Left kidney (tissue), 2 donors: ENCODE data around the gene NEUROG2. TPM values are rescaled to one million over a fixed set of nuclear protein-coding genes. Genes with fewer than 3 reads are reported as not detected.

Source experiments
- DNase-seq: peaks from one replicate; pipeline ENCODE4 v3.0.0-alpha.2; 2013
- polyA plus RNA-seq: library from polyadenylated mRNA; unstranded; fragments of 120-200 nt; gene quantifications from one replicate; pipeline ENCODE4 v1.2.1, GENCODE V29; 2013; ENCODE audit not compliant: insufficient read length

The NEUROG2 gene
- polyA plus RNA-seq, 1 donor = not detected

DNA sequence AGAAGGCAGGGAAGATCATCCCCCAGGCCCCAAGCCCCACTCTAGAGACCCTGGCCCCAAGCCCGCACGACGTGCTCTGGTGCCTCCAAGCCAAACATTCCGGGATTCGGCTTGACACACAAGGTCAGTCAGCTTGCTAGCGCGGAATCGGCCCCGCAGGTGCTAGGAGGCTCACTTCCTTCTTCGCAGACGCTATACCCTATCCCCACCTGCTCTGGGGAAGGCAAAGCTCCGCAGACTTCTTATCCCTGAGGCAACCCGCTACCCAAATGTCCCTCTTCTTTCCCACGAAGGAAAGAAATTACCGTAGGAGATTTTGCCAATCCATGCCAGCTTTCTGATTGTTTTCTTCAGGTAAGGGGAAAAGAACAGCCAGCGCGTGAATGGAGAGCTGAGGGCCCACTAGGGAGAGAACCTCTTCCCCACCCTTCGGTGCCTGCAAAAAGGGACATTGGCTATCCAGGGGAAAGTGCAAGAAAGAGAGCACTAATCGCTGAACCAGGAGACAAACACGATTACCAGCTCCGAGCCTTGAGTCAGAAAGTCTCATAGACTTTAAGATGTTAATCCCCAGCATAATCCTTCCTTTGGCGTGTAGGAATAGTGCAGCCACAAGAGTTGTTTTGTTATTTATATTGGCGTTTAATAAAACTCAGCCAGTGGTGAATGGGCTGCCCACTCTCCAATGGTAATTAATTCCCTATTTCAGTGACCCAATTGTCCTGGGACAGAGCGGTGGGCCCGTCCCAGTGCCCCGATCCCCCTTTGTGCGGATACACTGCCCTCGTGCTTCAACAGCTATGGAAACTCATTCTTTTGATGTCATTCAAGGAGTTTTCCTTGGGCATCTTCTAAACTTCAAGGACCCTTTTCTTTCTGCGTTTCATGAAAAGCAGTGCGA, 5.4 kb upstream of the NEUROG2 start:
- DNase-seq = peak; percentile 5

DNA sequence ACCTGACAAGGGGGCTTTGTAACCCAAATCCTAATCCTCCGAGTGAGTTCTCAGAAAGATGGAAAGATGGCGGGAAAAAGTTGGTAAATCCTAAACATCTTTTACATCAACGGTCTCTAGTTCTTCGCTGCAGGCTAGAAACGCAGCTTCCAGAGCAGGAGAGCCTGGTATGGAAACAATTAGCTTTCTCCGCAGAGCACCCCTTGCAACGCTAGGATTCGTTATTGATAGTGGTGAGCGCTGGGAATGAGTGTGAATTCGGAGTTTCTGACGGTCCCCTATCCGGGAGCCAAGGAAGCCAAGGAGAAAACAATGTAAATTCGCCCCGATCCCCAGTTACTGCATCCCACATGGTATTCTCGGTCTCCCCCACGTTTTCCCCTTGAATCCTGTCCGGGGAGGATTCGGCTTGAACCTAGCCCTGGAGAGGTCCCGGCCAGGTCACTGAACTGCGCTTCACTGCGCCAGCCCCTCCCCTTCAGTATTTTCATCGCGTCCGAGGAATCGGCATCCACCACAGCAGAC, 4.7 kb upstream of the NEUROG2 start:
- no peak for DNase-seq

DNA sequence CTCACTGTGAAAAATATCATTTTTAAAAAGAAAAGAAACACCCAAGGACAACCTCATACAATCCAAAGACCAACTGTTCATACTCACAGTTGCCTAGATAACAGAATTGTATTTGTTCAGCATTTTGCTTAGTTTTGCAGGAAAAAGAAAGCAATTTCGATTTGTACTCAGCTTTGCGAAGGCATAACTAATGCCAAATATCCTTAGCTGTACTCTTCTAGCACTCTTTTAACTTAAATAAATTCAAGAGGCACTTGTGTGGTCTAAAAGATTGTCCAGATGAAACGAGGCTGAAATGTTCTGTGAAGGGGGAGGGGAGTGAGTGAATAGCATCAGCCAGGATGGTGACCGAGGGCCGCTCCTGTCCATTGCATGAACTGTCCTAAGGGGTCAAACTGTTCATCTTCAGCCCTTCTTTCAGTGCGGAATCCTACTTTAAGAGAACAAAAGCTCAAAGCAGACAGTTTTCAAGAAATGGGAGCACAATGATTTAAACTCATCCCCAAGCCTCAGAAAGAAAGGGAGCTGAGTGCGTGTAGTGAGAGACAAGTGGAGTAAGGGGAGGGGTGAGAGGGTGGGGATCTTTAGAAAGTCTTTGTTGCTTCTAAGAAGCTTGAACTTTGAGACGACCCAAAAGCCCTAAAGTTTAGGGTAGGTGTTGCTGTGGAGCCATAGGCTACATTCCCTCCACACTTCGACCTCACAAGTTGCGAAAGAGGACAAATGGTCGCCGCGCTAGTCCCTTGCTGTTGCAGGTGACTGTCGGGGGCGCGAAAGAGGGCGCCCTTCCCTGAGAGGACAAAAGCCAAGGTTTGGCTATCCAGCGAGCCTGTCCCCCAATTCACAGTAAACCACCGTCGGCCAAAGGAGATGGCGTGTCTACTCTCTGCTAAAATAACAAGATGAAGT, 4.0 kb upstream of the NEUROG2 start:
- DNase-seq = peak; percentile 7

DNA sequence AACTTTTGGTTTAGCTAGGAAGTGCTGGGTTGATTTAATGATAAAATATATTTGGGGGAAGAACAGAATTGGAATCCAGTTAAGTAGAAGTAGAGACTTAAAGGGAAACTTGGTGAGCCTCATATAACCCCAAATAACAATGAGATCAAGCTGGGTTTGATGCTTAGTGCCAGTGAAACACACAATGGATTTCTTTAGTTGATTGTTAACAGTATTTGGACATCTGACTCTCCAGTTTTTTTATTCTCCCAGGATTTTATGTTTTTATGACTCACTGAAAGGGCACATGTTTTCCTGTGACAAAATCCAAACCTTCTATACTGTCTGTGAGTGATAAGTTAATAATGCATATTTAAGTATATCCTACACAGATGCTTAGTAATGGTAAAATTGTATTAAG, 2.7 kb upstream of the NEUROG2 start:
- DNase-seq = no peak

DNA sequence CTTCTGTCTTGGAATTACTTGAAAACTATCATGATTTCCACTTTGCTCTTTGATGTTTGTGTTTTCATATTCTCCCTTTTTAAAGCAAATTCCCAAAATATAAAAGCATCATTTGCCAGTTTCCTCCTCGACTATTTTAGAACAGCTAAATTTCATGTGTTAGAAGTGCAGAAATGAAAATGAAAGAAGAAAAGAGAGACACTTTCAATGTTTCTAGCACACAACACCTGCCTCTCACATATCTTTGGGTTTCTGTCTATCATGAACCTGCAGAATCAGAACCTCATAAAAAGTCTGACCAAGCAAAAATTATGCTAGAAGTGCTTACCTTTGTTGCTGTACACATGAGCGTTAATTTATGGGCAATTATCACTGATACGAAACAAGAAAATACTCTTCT, 1.9 kb upstream of the NEUROG2 start:
- no peak for DNase-seq

DNA sequence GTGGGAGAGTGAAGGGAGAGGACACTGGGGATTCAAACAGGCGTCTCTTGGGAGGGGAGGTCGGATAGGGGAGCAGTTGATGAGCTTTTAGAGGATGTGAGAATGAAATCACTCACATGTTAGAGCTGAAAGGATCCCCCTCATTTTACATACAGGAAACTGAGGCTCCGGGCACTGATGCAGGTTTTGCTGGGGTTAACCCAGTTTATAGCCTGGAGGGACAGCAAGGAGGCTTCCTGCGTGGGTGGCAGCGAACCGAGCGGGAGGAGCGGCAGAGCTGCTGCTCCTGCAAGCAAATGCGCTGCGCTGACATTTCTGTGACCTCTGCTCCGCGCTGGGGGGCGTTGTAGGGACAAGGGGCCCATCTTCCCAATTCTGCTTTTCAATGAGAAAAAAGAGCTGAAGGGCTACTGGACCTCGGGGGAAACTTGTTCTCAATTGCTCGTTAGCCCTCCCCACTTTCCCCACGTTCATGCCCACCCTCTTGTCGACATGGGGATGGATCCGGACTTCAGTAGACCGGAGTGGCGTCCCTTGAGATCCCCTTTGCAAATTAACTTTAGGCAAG, 1.2 kb upstream of the NEUROG2 start:
- DNase-seq = peak; percentile 6

DNA sequence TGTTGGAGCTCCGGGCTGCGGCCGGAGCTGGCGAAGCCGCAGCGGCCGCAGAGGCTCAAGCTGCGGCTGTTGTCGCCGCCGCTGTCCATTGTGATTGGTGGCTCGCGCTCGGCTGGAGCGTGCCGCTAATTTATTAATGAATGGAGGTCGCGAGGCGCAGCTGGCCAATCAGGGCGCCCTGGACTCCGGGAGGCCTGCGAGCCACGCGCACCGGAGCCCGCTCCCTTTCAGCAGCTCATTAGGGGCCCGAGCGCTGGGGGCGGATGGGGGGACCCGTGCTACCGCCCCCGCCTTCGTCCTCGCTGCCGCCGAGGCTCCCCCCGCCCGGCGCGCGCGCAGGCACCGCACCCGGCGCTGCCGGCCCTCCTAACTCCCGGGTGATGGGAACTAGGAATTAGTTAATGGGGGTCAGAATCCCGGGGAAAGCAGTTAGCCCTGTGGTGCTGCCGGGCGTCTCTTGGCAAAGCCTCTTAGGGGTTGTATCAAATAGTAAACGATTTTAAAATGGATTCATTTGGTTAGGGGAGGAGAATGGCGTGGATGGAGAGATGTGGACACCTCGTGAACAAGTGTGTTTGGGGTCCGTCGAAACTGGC, 589 bp upstream of the NEUROG2 start:
- peak; percentile 30 for DNase-seq

DNA sequence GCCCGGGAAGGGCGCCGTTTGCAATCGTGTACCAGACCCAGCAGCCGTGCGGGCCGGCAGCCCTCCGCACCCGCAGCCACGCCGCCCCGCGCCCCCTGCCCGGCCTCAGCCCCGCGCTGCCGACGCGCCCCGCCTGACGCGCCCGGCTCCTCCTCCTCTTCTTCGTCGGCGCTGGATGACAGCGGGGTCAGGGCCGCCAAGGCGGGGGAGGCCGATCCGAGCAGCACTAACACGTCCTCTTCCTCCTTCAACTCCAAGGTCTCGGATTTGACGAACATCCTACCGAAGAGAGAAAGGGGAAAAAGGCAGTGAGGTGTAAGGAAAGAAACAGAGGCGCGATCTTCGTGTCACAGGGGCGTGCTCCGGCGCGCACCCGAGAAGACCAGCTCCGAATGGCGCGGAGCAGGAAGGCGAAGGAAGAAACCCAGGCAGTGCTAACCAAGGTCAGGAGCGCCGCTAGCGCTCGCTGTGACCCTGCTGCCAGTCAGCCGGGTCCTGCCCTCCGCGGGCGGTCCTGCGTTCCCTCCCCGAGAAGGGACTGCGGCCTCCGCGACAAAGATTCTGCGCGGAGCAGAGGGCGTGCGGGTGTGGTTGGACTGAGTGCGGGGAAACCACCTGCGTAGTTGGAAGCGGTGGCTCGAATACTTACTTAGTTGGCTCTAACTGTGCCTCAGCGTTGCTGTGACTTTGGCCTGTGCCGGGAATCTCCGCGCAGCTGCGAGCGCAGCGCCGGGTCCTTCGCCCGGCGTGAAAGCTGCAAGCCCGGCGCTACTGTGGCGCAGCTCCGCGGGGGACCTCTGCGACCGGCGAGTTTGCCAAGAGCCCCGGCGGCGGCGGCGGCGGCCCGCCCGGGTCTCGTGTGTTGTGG, 548 bp downstream of the NEUROG2 start:
- peak; percentile 21 for DNase-seq

DNA sequence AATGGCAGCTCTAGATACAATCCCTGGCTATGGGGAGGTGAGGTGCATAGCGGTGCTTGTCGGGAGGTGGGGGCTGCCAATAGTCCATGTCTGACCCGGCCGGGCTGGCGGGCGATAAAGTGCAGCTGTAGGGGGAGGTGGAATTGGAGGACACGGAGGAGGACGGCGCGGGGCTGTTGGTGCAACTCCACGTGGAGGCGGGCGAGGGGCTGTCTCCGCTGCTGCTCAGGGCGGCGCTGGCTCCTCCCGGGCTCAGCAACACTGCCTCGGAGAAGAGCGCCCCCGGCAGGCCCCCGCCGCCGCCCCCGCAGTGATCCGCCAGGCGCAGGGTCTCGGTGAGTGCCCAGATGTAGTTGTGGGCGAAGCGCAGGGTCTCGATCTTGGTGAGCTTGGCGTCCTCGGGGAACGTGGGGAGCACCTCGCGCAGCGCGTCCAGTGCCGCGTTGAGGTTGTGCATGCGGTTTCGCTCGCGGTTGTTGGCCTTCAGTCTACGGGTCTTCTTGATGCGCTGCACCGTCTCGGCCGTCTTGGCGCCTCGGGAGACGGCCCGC, 1.3 kb downstream of the NEUROG2 start:
- DNase-seq = peak; percentile 4

DNA sequence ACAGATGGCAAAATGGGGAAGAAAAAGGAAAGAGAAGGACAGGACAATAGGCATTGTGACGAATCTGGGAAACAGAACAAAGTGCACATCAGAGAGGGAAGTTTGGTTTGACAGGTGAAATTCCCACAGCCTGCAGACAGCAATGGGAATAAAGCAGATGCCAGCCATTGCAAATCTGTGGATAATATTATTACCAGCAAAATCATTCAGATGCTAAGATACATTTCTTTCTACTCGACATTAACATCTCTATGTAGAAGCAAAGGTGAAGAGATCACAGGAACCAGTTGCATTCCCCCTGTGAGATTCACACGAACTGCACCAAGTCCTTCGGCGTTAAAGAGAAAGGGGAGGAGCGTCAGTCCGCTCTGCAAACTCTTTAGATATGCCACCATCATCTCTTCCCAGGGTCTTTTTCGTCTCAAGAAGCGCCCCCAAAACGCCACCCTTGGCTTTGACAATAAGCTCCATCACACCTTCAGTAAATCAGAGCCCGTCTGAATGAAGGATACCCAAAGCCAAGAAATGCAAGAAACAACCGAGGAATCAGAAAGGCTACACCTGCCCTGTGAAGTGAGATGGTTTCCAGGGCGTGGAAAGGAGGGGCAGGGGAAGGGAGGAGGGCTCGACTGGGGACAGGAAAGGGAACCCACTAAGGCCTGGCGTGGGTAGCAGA, 1.9 kb downstream of the NEUROG2 start:
- DNase-seq = peak; percentile 10

DNA sequence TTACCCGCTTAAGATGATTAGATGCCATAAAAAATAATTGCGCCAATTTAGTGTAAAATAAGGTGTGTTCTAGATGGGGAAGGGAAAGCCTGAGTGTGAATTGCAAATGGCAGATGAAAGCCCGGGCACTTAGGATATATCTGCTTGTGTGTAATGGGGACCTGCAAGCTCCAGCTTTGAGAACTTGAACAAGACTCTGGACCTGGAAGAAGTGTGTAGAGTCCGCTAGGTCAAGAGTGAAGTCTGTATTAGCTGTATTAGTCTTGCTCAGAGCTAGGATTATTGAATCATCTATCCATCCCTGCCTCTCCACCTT, 4.2 kb downstream of the NEUROG2 start:
- no peak for DNase-seq

DNA sequence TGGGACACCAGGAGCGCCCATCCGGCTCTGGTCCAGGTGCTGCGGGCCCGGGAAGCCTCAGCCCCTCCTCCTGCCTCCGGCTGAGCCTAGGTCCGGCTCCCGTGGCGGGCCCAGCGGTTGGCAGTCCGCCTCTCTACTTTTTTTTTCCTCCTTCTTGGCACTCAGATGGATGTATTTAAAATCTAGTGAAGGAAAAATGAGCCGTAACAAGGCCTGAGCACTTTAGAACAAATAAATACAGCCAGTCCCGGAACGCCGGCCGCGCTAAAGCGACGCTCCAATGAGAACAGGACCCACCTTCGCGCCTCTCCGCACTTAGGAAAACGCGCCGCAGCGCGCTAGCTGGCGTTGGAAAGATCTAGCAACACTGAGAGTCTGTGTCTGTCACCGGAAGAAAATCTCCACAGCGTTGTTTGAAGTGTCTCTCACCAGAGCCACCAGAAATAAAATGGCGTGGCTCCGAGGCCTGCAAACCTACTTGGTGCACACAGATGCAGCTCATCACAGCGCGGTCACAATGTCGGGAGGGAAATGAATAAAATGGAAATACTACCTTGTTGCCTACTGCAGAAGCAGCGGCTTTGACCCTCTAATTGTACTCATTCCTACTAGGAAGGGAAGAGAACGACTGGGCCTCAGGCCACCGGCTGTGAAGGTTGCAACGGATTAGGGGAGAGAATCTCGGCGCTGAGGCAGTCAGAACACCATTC, 4.7 kb downstream of the NEUROG2 start:
- peak; percentile 20 for DNase-seq

DNA sequence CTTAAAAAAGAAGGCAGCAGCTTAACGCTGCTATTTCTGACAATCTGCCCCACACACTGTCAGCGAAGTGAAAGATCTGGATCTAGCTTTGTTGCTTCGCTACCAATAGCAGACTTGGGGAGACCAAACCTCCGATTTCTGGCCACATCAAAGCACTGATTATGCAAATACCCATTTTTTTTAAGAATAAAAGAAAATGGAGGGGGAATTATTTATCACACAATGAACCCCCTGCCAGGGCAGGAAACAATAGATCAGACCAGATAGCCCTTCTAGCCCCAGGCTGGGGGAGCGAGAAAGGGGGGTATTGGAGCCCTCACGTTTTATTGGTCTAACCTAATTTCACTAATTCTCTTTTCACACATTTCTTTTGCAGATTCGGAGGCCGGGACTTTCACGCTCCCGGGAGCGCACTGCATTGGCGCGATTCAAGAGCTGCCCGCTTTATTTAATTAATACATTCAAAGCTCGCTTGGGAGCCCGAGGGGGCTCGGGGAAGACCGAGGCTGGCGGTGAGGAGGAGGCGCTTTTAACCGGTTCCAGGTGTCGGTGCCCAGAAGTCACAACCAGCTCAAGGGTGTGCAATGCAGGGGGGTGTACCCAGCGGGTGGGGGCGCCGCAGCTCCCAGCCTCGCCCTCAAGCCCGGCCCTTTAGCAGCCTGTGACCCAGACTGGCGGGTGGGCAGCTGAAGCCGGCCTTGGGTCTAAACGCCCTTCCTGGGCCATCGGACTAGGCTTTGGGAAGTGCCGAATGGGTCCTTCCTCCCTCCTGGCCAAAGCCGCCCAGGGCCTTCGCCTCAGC, 5.5 kb downstream of the NEUROG2 start:
- peak; percentile 8 for DNase-seq

DNA sequence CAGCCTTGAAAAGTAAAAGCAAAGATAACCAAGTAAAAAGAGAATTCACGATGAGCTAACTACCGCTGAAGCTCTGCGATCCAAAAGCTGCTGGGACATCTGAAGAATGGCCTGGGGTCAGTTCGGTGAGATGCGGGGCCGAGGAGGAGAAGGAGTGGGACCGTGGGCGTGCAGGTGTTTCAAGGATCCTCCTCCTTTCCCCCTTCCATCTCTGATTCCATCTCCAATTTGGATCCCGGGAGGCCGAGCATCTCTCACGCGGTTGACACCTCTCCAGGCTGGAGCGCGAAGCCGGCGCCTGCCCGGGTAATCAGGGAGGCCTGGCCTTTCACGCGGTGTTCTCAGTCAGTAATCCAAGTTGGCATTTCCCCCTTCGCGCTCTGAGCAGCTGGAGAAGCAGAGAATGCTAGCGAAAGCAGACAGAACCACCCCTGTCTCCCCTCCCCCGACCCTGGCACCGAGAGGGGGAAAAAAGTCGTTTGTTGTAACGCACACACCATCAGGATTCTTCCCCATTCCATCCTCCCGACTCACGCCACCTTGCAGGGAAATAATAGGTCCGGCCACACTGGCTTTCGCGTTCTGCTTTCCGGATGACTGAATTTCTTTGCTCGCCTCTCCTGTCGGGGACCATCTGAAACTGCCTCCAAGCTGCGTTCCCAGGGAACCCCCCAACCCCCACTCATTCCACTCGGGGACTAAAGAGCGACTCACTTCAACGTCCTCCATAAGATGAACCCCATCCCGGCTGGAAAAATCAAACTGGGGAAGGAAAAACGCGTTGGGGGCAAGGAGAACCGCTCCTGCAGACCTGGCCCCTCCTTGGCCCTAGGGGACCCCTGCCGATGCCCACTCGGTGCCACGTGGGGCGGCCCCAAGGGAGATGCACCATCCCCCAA, 6.5 kb downstream of the NEUROG2 start:
- DNase-seq = peak; percentile 14

DNA sequence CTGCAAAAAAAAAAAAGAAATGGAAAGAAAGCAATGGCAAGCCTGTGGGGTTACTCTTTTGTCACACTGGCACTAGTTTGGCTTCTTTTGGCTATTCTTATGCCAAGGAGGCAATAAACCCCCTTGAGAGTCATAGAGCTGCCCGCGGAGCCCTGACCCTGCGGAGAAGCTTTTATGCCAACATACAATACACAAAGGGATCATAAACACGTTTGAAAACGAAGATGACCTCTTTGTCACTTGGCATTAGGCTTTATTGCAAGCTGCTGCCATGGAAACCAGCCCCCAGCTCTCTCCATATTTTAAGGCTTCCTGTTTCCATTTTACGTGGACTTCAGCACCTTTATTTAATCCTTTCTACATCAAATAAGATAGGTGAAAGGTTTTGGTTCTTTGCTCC, 7.6 kb downstream of the NEUROG2 start:
- no peak for DNase-seq

DNA sequence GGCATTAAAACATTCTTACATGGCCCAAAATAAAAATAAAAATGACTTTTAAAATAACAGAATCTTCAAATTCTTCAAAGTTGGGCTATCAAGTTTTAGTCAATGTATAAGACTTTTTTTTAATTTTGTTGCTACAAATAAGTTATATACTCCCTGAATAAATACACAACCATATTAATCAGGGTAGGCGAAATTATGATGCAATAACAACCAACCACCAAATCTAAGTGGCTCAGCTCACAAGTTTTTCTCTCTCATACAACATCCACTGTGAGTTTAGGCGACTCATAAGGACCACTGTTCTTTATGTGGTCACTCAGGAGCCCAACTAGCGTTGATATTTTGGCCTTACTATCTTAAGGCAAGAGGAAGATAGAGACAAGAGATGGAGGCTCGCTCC, 11.2 kb downstream of the NEUROG2 start:
- DNase-seq = no peak

DNA sequence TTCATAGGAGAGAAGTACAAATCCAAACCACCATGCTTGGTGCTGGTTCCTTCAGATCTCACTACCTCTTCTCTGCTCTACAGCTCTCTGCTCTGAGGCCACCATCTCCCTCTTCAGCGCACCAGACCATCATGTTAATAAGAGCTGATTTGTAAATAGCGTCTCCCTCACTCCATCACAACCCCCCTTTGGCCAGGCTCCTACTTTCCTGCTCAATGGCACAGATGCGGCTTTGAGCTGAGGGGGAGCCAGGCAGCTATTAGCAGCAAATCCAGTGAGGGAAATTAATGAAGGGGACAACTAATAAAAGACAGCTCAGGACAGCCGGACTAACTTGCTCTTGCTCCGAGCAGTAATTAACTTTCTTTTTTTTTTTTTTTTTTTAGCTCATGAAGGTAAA, 13.1 kb downstream of the NEUROG2 start:
- no peak for DNase-seq

DNA sequence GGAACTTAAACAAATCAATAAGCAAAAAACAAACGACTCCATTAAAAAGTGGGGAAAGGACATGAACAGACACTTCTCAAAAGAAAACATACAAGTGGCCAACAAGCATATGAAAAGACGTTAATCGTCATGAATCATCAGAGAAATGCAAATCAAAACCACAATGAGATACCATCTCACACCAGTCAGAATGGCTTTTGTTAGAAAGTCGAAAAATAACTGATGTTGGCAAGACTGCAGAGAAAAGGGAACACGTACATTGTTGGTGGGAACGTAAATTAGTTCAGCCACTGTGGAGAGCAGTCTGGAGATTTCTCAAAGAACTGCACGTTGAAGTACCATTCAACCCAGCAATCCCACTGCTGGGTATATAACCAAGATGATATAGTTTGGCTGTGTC, 23.7 kb downstream of the NEUROG2 start:
- no peak for DNase-seq
